ENCODE measurements around the gene ERFL. TPM values are rescaled to one million over a fixed set of nuclear protein-coding genes. Genes with fewer than 3 reads are reported as not detected.
"Not testable (repeated sequence)": the region's sequence is repeated elsewhere in the genome, so short reads cannot be mapped to it uniquely, and the experiment has no call there.

ERFL gene
- total RNA-seq, 1 donor from 2014 or later = 3.1 TPM

GRCh38 chr19:41939209-41939608 lies 11.0 kb upstream of the ERFL start:
- H3K36me3 Mint-ChIP-seq (ENCODE audit: low read depth); H3K27ac Mint-ChIP-seq; DNase-seq (ENCODE audit: low spot score); intact Hi-C loops (cut with micrococcal nuclease); H3K9me3 Mint-ChIP-seq: not testable (repeated sequence)
- Mint-ChIP-seq H3K4me1 (ENCODE audit: low read depth) (peaks cover 41% of the 10 kb centered on the region), H3K27me3 (ENCODE audit: insufficient read depth) (peaks cover 20% of the 10 kb centered on the region), H3K4me3 (peak overlapping the region; percentile 28)

GRCh38 chr19:41937525-41938468 lies 9.5 kb upstream of the ERFL start:
- intact Hi-C loops (cut with micrococcal nuclease) = no loop called here
- Mint-ChIP-seq H3K4me1 (ENCODE audit: low read depth) (peaks cover 44% of the 10 kb centered on the region), H3K36me3 (ENCODE audit: low read depth) (peaks cover 1% of the 10 kb centered on the region), H3K27ac (peak overlapping the region; percentile 7), H3K4me3 (no peak overlapping the region), H3K27me3 (ENCODE audit: insufficient read depth) (peaks cover 28% of the 10 kb centered on the region), H3K9me3 (no peaks in the 10 kb centered on the region)
- DNase-seq (ENCODE audit: low spot score) = no peak

GRCh38 chr19:41936961-41937360 lies 8.7 kb upstream of the ERFL start:
- intact Hi-C loops (cut with micrococcal nuclease) = no loop called here
- peaks cover 42% of the 10 kb centered on the region for H3K4me1 Mint-ChIP-seq (ENCODE audit: low read depth)
- peaks cover 31% of the 10 kb centered on the region for H3K27me3 Mint-ChIP-seq (ENCODE audit: insufficient read depth)
- H3K9me3 Mint-ChIP-seq = no peaks in the 10 kb centered on the region
- no peak overlapping the region for H3K4me3 Mint-ChIP-seq
- no peaks in the 10 kb centered on the region for H3K36me3 Mint-ChIP-seq (ENCODE audit: low read depth)
- H3K27ac Mint-ChIP-seq = peak overlapping the region; percentile 40
- no peak for DNase-seq (ENCODE audit: low spot score)

GRCh38 chr19:41936416-41936850 lies 8.2 kb upstream of the ERFL start:
- H3K4me1 Mint-ChIP-seq (ENCODE audit: low read depth) = peaks cover 38% of the 10 kb centered on the region
- H3K36me3 Mint-ChIP-seq (ENCODE audit: low read depth) = no peaks in the 10 kb centered on the region
- no peaks in the 10 kb centered on the region for H3K9me3 Mint-ChIP-seq
- intact Hi-C loops (cut with micrococcal nuclease) = no loop called here
- H3K27ac Mint-ChIP-seq = peak overlapping the region; percentile 40
- H3K27me3 Mint-ChIP-seq (ENCODE audit: insufficient read depth) = peaks cover 26% of the 10 kb centered on the region
- peak overlapping the region; percentile 16 for H3K4me3 Mint-ChIP-seq
- DNase-seq (ENCODE audit: low spot score) = no peak

GRCh38 chr19:41935760-41936415 lies 7.6 kb upstream of the ERFL start:
- Mint-ChIP-seq H3K4me3 (no peak overlapping the region), H3K27ac (peak overlapping the region; percentile 35), H3K27me3 (ENCODE audit: insufficient read depth) (peaks cover 26% of the 10 kb centered on the region), H3K36me3 (ENCODE audit: low read depth) (no peaks in the 10 kb centered on the region), H3K9me3 (no peaks in the 10 kb centered on the region), H3K4me1 (ENCODE audit: low read depth) (peaks cover 35% of the 10 kb centered on the region)
- intact Hi-C loops (cut with micrococcal nuclease) = loop anchor here (1.0 kb wide), 2 partner anchors 15 to 63 kb away; no protein-coding TSS in a partner anchor
- DNase-seq (ENCODE audit: low spot score) = no peak

GRCh38 chr19:41934849-41935374 lies 6.7 kb upstream of the ERFL start:
- H3K27ac Mint-ChIP-seq = peak overlapping the region; percentile 77
- intact Hi-C loops (cut with micrococcal nuclease) = loop anchor here (1.0 kb wide), 2 partner anchors 16 to 62 kb away; no protein-coding TSS in a partner anchor
- peak overlapping the region; percentile 13 for H3K4me3 Mint-ChIP-seq
- DNase-seq (ENCODE audit: low spot score) = peak; percentile 61
- peaks cover 24% of the 10 kb centered on the region for H3K27me3 Mint-ChIP-seq (ENCODE audit: insufficient read depth)
- peaks cover 44% of the 10 kb centered on the region for H3K4me1 Mint-ChIP-seq (ENCODE audit: low read depth)
- H3K36me3 Mint-ChIP-seq (ENCODE audit: low read depth) = no peaks in the 10 kb centered on the region
- H3K9me3 Mint-ChIP-seq = no peaks in the 10 kb centered on the region

- Mint-ChIP-seq H3K4me1 (ENCODE audit: low read depth) (peaks cover 52% of the 10 kb centered on the region), H3K27ac (peak overlapping the region; percentile 53)
Observed at GRCh38 chr19:41933693-41934426, 5.6 kb upstream of the ERFL start.

GRCh38 chr19:41932720-41933332 lies 4.6 kb upstream of the ERFL start:
- H3K36me3 Mint-ChIP-seq (ENCODE audit: low read depth) = no peaks in the 10 kb centered on the region
- intact Hi-C loops (cut with micrococcal nuclease) = no loop called here
- no peak overlapping the region for H3K4me3 Mint-ChIP-seq
- DNase-seq (ENCODE audit: low spot score) = no peak
- peaks cover 54% of the 10 kb centered on the region for H3K4me1 Mint-ChIP-seq (ENCODE audit: low read depth)
- no peak overlapping the region for H3K27ac Mint-ChIP-seq
- no peaks in the 10 kb centered on the region for H3K9me3 Mint-ChIP-seq
- peaks cover 24% of the 10 kb centered on the region for H3K27me3 Mint-ChIP-seq (ENCODE audit: insufficient read depth)

More at GRCh38 chr19:41933693-41934426, 5.6 kb upstream of the ERFL start:
- Mint-ChIP-seq H3K9me3 (no peaks in the 10 kb centered on the region), H3K27me3 (ENCODE audit: insufficient read depth) (peaks cover 24% of the 10 kb centered on the region), H3K36me3 (ENCODE audit: low read depth) (no peaks in the 10 kb centered on the region), H3K4me3 (peak overlapping the region; percentile 2)
- no peak for DNase-seq (ENCODE audit: low spot score)
- intact Hi-C loops (cut with micrococcal nuclease) = no loop called here

GRCh38 chr19:41932259-41932719 lies 4.0 kb upstream of the ERFL start:
- Mint-ChIP-seq H3K36me3 (ENCODE audit: low read depth) (no peaks in the 10 kb centered on the region), H3K4me3 (no peak overlapping the region), H3K4me1 (ENCODE audit: low read depth) (peaks cover 50% of the 10 kb centered on the region), H3K9me3 (no peaks in the 10 kb centered on the region), H3K27me3 (ENCODE audit: insufficient read depth) (peaks cover 24% of the 10 kb centered on the region), H3K27ac (no peak overlapping the region)
- intact Hi-C loops (cut with micrococcal nuclease) = no loop called here
- no peak for DNase-seq (ENCODE audit: low spot score)

GRCh38 chr19:41930926-41931592 lies 2.8 kb upstream of the ERFL start:
- no peaks in the 10 kb centered on the region for H3K36me3 Mint-ChIP-seq (ENCODE audit: low read depth)
- no peaks in the 10 kb centered on the region for H3K9me3 Mint-ChIP-seq
- H3K27ac Mint-ChIP-seq = no peak overlapping the region
- peaks cover 41% of the 10 kb centered on the region for H3K4me1 Mint-ChIP-seq (ENCODE audit: low read depth)
- H3K4me3 Mint-ChIP-seq = no peak overlapping the region
- no peak for DNase-seq (ENCODE audit: low spot score)
- H3K27me3 Mint-ChIP-seq (ENCODE audit: insufficient read depth) = peaks cover 18% of the 10 kb centered on the region
- intact Hi-C loops (cut with micrococcal nuclease) = no loop called here

- intact Hi-C loops (cut with micrococcal nuclease) = no loop called here
- Mint-ChIP-seq H3K9me3 (no peaks in the 10 kb centered on the region), H3K36me3 (ENCODE audit: low read depth) (no peaks in the 10 kb centered on the region), H3K4me3 (peak overlapping the region; percentile 64), H3K27ac (peak overlapping the region; percentile 57), H3K27me3 (ENCODE audit: insufficient read depth) (peaks cover 18% of the 10 kb centered on the region), H3K4me1 (ENCODE audit: low read depth) (peaks cover 38% of the 10 kb centered on the region)
- no peak for DNase-seq (ENCODE audit: low spot score)
Observed at GRCh38 chr19:41930322-41930722, 2.1 kb upstream of the ERFL start.
